Measurements from ENCODE around the gene ENTPD1. TPM values are rescaled to one million over a fixed set of nuclear protein-coding genes. Genes with fewer than 3 reads are reported as not detected.

The ENTPD1 gene
- total RNA-seq, 1 donor from 2014 or later: 1.0 TPM

DNA sequence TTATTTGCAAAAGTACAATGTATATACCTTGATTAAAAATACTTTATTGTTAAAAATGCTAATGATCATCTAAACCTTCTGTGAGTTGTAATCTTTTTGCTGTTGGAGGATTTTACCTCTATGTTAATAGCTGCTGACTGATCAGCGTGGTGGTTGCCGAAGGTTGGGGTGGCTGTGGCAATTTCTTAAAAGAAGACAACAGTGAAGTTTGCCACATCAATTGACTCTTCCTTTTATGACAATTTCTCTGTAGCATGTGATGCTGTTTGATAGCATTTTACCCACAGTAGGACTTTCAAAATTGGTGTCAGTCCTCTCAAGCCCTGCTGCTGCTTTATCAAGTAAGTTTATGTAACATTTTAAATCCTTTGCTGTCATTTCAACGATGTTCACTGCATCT, 16.9 kb upstream of the ENTPD1 start:
- Mint-ChIP-seq H3K27me3 (peaks cover 3% of the 10 kb centered on the region), H3K4me1 (ENCODE audit: unreplicated experiment) (peaks cover 9% of the 10 kb centered on the region), H3K27ac (no peak overlapping the region), H3K9me3 (no peaks in the 10 kb centered on the region), H3K36me3 (no peaks in the 10 kb centered on the region), H3K4me3 (no peak overlapping the region)
- TF ChIP-seq, protein P1, sequence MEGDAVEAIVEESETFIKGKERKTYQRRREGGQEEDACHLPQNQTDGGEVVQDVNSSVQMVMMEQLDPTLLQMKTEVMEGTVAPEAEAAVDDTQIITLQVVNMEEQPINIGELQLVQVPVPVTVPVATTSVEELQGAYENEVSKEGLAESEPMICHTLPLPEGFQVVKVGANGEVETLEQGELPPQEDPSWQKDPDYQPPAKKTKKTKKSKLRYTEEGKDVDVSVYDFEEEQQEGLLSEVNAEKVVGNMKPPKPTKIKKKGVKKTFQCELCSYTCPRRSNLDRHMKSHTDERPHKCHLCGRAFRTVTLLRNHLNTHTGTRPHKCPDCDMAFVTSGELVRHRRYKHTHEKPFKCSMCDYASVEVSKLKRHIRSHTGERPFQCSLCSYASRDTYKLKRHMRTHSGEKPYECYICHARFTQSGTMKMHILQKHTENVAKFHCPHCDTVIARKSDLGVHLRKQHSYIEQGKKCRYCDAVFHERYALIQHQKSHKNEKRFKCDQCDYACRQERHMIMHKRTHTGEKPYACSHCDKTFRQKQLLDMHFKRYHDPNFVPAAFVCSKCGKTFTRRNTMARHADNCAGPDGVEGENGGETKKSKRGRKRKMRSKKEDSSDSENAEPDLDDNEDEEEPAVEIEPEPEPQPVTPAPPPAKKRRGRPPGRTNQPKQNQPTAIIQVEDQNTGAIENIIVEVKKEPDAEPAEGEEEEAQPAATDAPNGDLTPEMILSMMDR (conservative IDR thresholded peaks at IDR 0.05): no peak
- no peak for DNase-seq (ENCODE audit: extremely low spot score, unreplicated experiment)

DNA sequence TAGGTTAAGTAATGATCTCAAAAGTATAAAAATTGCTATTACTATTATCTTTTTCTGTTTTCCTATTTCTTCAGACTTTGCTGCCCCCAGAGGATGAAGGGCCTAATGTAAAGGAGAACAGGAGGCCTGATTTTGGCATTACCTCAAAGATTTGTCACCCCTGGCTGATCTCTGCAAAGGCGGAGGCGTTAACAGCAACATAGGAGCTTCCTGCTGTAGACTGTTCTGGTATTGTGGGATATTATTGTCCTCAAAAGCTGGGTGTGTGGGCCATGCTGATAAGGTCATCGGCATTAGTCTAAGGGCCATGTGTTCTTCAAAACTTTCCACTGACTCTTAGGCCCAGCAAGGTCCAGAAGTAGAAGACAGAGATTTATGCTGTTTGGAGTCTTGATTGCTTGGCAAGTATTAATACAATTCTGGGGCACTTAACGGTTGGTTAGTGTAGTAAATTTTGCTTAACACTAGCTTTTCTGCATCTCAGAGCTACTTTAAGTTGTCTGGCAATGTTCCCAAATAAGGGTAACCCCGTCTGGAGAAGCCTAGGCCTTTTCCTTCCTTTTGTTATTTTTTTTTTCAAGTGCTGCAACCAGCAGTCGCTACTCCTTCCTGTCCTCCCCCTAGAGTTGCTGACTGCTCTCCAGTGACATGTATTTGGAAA, 14.0 kb upstream of the ENTPD1 start:
- Mint-ChIP-seq H3K4me1 (ENCODE audit: unreplicated experiment) (peaks cover 9% of the 10 kb centered on the region), H3K4me3 (no peak overlapping the region), H3K9me3 (peaks cover 4% of the 10 kb centered on the region), H3K27me3 (peaks cover 3% of the 10 kb centered on the region), H3K36me3 (no peaks in the 10 kb centered on the region), H3K27ac (no peak overlapping the region)
- no peak for DNase-seq (ENCODE audit: extremely low spot score, unreplicated experiment)
- TF ChIP-seq, protein P1 (conservative IDR thresholded peaks at IDR 0.05): no peak

DNA sequence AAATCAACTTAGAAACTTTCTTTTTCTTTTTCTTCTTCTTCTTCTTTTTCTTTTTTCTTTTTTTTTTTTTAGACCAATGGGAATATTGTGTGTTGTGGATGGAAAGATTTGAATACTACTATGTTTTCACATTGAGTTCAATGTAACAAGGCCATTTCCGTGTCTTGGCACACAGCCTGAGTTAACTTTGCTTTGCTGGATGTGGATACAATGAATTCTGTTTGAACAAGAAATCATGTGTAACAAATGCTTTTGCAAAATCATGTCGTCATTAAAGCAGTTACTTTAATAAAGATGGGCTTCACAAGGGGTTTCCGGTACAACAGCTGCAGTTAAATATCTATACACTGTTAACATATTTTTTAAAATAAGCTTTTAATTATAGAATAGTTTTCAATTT, 13.5 kb upstream of the ENTPD1 start:
- H3K27me3 Mint-ChIP-seq: peaks cover 3% of the 10 kb centered on the region
- DNase-seq (ENCODE audit: extremely low spot score, unreplicated experiment): no peak
- no peaks in the 10 kb centered on the region for H3K36me3 Mint-ChIP-seq
- H3K27ac Mint-ChIP-seq: no peak overlapping the region
- TF ChIP-seq, protein P1 (conservative IDR thresholded peaks at IDR 0.05): no peak
- H3K4me1 Mint-ChIP-seq (ENCODE audit: unreplicated experiment): peaks cover 9% of the 10 kb centered on the region
- H3K4me3 Mint-ChIP-seq: no peak overlapping the region
- peaks cover 4% of the 10 kb centered on the region for H3K9me3 Mint-ChIP-seq

DNA sequence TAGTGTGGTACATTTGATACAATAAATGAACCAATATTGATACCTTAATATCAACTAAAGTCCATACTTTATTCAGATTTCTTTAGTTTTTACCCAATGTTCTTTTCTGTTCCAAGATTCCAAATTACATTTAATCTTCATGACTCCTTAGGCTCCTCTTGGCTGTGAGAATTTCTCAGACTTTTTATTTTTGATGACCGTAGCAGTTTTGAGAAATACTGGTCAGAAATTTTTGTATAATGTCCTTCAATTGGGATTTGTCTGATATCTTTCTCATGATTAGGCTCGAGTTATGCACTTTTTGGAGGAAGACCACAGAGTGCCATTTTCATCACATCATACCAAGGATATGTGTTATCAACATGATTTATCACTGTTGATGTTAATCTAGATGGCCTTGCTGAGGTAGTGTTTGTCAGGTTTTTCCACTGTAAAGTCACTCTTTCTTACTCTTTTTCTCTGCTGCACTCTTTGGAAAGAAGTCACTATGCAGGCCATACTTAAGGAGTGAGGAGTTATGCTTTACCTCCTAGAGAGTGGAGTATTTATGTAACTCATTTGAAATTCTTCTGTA, 12.9 kb upstream of the ENTPD1 start:
- Mint-ChIP-seq H3K27ac (no peak overlapping the region), H3K36me3 (no peaks in the 10 kb centered on the region), H3K4me1 (ENCODE audit: unreplicated experiment) (peaks cover 9% of the 10 kb centered on the region), H3K9me3 (peaks cover 4% of the 10 kb centered on the region), H3K4me3 (no peak overlapping the region), H3K27me3 (no peaks in the 10 kb centered on the region)
- TF ChIP-seq, protein P1 (conservative IDR thresholded peaks at IDR 0.05): no peak
- DNase-seq (ENCODE audit: extremely low spot score, unreplicated experiment): no peak

DNA sequence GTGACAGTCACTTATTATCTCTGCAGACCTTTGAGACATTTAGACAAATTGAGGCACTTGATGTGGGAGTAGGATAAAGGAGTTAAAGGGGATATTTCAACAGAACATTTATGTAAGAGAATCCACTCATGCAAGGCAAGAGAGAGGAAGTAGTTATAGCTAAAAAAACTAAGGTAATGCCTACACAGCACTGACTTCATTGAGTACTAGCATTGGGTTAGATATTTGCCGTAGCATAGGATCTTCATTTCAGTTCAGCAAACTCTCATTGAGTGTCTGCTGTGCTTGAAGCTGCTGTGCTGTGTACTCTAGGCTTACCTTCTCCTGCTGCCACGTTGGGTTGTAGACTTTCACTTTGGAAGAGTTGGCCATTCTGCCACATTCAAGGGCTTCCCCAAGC, 10.5 kb upstream of the ENTPD1 start:
- TF ChIP-seq, protein P1 (conservative IDR thresholded peaks at IDR 0.05): no peak
- Mint-ChIP-seq H3K27ac (no peak overlapping the region), H3K36me3 (no peaks in the 10 kb centered on the region), H3K4me1 (ENCODE audit: unreplicated experiment) (peaks cover 9% of the 10 kb centered on the region), H3K27me3 (no peaks in the 10 kb centered on the region), H3K9me3 (peaks cover 4% of the 10 kb centered on the region), H3K4me3 (no peak overlapping the region)
- no peak for DNase-seq (ENCODE audit: extremely low spot score, unreplicated experiment)

Measured in type B pancreatic cell (in vitro differentiated cells).